Retinal pigment epithelial cell (primary cell): Measurements from ENCODE around the gene RANGAP1.

Experiments used
- DNase-seq: peaks from one replicate; pipeline ENCODE4 v3.0.0-alpha.2; 2010; ENCODE audit warnings: low read depth
- H3K4me3 ChIP-seq: 2 replicates; pipeline ENCODE4 v1.5.1; 2011; ENCODE audit warnings: mild to moderate bottlenecking, low read length, control low read depth, moderate library complexity
- TF ChIP-seq, protein P1 (sequence below): conservative IDR thresholded peaks from 2 replicates; pipeline ENCODE4 v1.5.1; 2011; ENCODE audit warnings: low read depth, low read length, control low read depth, inconsistent platforms

Gene RANGAP1

DNA sequence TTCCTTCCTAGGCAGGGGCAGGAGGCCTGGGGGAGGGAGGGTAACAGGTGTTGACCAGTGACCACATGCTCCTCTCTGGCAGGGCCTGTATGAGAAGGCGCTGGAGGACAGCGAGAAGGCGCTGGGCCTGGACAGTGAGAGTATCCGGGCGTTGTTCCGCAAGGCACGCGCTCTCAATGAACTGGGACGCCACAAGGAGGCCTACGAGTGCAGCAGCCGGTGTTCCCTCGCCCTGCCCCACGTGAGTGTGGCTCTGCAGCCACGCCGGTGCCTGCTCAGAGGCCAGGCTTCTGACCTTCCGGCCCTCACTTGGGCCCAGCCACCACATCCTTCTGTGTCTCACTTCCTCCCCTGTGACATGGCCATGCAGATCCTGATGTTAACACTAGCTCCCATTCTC, 41.1 kb upstream of the RANGAP1 start:
- no peak overlapping the region for H3K4me3 ChIP-seq
- DNase-seq: no peak
- TF ChIP-seq, protein P1, sequence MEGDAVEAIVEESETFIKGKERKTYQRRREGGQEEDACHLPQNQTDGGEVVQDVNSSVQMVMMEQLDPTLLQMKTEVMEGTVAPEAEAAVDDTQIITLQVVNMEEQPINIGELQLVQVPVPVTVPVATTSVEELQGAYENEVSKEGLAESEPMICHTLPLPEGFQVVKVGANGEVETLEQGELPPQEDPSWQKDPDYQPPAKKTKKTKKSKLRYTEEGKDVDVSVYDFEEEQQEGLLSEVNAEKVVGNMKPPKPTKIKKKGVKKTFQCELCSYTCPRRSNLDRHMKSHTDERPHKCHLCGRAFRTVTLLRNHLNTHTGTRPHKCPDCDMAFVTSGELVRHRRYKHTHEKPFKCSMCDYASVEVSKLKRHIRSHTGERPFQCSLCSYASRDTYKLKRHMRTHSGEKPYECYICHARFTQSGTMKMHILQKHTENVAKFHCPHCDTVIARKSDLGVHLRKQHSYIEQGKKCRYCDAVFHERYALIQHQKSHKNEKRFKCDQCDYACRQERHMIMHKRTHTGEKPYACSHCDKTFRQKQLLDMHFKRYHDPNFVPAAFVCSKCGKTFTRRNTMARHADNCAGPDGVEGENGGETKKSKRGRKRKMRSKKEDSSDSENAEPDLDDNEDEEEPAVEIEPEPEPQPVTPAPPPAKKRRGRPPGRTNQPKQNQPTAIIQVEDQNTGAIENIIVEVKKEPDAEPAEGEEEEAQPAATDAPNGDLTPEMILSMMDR: no peak

DNA sequence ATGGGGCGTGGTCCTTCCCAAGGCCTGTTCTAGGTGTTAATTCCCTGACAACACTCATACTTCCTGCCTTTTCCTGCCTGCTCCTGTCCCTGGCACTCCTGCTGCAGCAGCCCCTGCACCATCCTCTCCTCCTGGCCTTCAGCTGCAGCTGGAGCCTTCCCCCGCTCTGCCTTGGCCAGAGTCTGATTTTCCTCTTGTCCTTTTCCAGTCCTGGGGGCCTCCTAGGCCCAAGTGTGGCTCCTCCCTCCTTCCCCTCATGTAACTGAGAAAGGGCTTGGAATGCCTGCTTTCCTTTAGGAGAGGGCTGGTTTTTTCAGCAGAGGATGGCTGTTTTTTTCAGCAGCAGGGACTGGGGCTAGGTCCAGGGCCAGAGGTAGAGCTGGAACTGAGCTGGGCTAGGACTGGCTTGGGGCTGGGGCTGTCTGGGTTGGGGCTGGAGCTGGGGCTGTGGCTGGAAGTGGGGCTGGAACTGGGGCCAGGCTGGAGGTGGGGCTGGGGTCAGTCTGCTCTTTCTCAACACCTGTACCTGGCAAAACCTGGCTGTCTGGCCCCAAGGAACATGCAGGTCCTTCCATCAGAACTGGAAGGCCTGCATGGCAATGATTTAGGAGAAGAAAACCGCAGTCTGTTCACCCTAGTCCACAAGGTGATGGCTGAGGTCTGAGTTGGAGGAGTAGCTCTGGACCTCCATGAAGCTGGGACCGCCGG, 39.0 kb upstream of the RANGAP1 start:
- no peak for DNase-seq
- TF ChIP-seq, protein P1: no peak
- H3K4me3 ChIP-seq: no peak overlapping the region

DNA sequence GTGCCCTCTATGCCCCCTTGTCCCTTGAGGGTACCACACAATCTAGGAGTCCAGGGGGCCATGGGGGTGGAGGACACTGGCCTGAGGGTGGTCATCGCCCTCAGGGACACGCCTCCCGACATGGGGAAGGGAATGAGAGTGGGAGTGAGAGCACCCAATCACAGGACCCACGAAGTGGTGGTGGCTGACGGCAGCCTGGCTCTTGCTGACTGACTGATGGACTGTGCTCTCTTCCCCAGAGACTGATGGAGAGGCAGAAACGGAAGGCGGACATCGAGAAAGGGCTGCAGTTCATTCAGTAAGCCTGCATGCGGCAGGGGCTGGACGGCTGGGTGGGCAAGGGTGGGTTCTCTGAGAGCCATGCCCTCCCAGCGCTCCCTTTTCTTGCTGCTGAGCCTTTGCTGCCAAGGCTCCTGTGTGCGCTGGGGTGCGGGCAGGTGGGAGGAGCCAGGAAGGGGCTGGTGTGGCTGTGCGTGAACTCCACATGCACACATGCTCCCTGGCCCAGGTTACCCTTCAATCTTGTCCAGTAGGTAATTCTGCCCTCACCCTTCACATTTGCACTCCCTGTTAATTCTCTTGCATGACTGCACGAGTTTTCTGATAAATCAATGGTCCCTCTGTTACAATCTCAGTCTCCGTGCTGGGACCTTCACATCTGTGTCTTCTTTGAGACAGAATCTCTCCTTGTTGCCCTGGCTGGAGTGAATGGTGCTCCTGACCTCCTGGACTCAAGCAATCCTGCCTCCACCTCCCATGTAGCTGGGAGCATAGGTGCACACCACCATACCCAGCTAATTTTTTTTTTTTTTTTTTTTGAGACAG, 34.6 kb upstream of the RANGAP1 start:
- no peak for DNase-seq
- TF ChIP-seq, protein P1: no peak
- H3K4me3 ChIP-seq: no peak overlapping the region

DNA sequence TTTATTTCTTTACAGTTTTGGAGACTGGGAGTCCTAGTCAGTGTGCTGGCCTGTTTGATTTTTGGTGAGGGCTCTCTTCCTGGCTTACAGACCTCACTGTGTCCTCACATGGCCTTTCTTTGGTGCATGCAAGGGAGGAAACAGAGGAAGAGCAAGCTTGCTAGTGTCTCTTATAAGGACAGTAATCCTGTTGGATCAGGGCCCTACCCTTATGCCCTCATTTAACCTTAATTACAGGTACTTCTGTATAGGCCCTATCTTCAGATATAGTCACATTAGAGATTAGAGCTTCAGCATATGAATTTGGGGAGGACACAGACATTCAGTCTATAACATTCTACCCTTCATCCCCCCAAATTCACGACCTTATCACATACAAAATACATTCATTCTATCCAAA, 29.6 kb upstream of the RANGAP1 start:
- no peak for DNase-seq
- TF ChIP-seq, protein P1: no peak
- H3K4me3 ChIP-seq: no peak overlapping the region

DNA sequence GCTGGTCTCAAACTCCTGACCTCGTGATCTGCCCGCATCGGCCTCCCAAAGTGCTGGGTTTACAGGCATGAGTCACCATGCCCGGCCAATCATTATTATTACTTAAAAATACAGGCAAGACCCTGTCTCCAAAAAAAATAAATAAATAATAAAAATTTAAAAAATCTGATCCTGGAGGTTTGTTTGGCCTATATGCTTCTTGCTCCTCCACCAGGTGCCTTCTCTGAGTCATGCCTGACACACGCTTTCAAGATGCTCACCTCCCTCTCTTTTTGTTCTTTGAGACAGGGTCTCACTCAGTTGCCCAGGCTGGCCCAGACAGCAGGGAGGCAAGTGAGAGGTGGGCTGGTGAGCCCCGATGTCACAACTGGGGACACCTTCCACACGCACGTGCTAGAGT, 28.8 kb upstream of the RANGAP1 start:
- DNase-seq: no peak
- no peak overlapping the region for H3K4me3 ChIP-seq
- TF ChIP-seq, protein P1: no peak

DNA sequence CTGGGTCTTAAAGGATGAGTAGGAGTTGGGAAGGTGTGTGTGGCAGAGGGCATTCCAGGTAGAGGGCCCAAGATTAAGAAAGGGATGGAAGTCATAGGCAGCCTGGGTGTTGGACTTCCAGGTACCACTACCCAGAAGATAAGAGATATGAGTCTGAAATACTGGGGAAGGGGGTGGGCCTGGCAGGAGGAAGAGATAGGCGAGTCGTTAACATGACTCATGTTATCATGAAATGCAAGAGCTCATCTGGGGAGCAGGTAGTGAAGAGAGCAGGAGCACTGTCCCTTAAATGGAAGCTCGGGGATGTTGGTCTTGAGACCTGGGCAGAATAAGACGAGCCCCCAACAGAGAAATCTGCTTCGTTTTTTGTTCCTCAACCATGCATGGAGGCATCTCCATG, 25.5 kb upstream of the RANGAP1 start:
- DNase-seq: no peak

More for the DNA sequence above, 25.5 kb upstream of the RANGAP1 start:
- TF ChIP-seq, protein P1: no peak
- H3K4me3 ChIP-seq: no peak overlapping the region
